Endothelial cell of umbilical vein (primary cell): ENCODE data around the gene CCL17. TPM values are rescaled to one million over a fixed set of nuclear protein-coding genes. Genes with fewer than 3 reads are reported as not detected.

ENCODE experiments used
- BruUV-seq: library from RNA; stranded (reverse); fragments of 400-500 nt; replicated peaks from 2 replicates; lab custom pipeline; 2021; lab: Mats Ljungman, UMichigan
- CTCF ChIA-PET: fragments of 300-600, 350-600 bp; sonication (Branson Sonifier 250); formaldehyde crosslinking; loops from one replicate; lab custom pipeline; 2021; ENCODE audit warnings: antibody characterized with exemption, inconsistent platforms; lab: Charles Lee
- POLR2A ChIA-PET: fragments of 300-600, 350-600 bp; sonication (Branson Sonifier 250); formaldehyde crosslinking; loops from one replicate; lab custom pipeline; 2021; ENCODE audit warnings: antibody characterized with exemption, inconsistent platforms; lab: Charles Lee
- DNase-seq: peaks from one replicate; pipeline ENCODE4 v3.0.0-alpha.2; 2011; ENCODE audit warnings: low read depth, low spot score
- FAIRE-seq: peaks from 2 replicates; lab custom pipeline; 2011; peaks lifted over from hg19 to GRCh38; lab: Jason Lieb, UNC
- H2AFZ ChIP-seq: 2 replicates; pipeline ENCODE4 v1.6.0; 2012; ENCODE audit warnings: low read depth, low read length, control low read depth, inconsistent platforms
- H3K27ac ChIP-seq: 2 replicates; pipeline ENCODE4 v1.5.1; 2011; ENCODE audit warnings: low read depth, mild to moderate bottlenecking, control low read depth, low read length, moderate library complexity; ENCODE audit not compliant: insufficient read depth
- H3K27me3 ChIP-seq, 2 experiments: 2 replicates each; pipeline versions ENCODE4 v1.6.0 to v1.6.1; 2011; ENCODE audit warnings: low read length in 2 of 2, mixed read lengths in 1 of 2; ENCODE audit not compliant: control insufficient read depth in 2 of 2, insufficient read depth in 2 of 2
- H3K36me3 ChIP-seq, 2 experiments: 2 replicates in 1 of 2; 3 replicates in 1 of 2; pipeline ENCODE4 v1.5.1; 2011; ENCODE audit warnings: low read length in 2 of 2, mild to moderate bottlenecking in 1 of 2, moderate library complexity in 1 of 2; ENCODE audit not compliant: control insufficient read depth in 2 of 2, insufficient read depth in 2 of 2; ENCODE audit errors: extremely low read depth in 1 of 2
- H3K4me1 ChIP-seq: 3 replicates; pipeline ENCODE4 v1.5.1; 2011; ENCODE audit warnings: mild to moderate bottlenecking, low read length; ENCODE audit not compliant: control insufficient read depth, insufficient read depth; ENCODE audit errors: extremely low read depth
- H3K4me2 ChIP-seq: 2 replicates; pipeline ENCODE4 v1.6.1; 2011; ENCODE audit warnings: low read length, control low read depth, mixed read lengths; ENCODE audit not compliant: insufficient read depth
- H3K4me3 ChIP-seq, 3 experiments: fragments of 200-600 bp in 1 of 3; sonication (generic), shearing (Covaris generic) in 1 of 3; replicated peaks in 1 of 3; 2 replicates each; pipeline ENCODE4 v1.5.1; 2011 to 2016; ENCODE audit warnings: control low read depth in 3 of 3, low read length in 3 of 3, mild to moderate bottlenecking in 2 of 3, inconsistent platforms in 1 of 3, low read depth in 1 of 3, moderate library complexity in 1 of 3; ENCODE audit not compliant: insufficient read depth in 1 of 3
- H3K79me2 ChIP-seq: 2 replicates; pipeline ENCODE4 v1.6.0; 2012; ENCODE audit warnings: low read length, inconsistent platforms; ENCODE audit not compliant: control insufficient read depth, insufficient read depth
- H3K9ac ChIP-seq: replicated peaks from 2 replicates; pipeline ENCODE3; 2011; ENCODE audit warnings: low read length, control low read depth; ENCODE audit not compliant: insufficient read depth; ENCODE audit errors: extremely low read depth
- H3K9me1 ChIP-seq: replicated peaks from 3 replicates; pipeline ENCODE4 v1.6.0; 2011; ENCODE audit warnings: mild to moderate bottlenecking, low read length; ENCODE audit not compliant: control insufficient read depth, insufficient read depth; ENCODE audit errors: extremely low read depth
- H3K9me3 ChIP-seq: replicated peaks from 2 replicates; pipeline ENCODE4 v1.5.1; 2012; ENCODE audit warnings: low read length, inconsistent platforms; ENCODE audit not compliant: control insufficient read depth, insufficient read depth
- H4K20me1 ChIP-seq: replicated peaks from 2 replicates; pipeline ENCODE3; 2011; ENCODE audit warnings: mild to moderate bottlenecking, low read length; ENCODE audit not compliant: control insufficient read depth, insufficient read depth; ENCODE audit errors: extremely low read depth
- CTCF ChIP-seq, 2 donors: IDR thresholded peaks; 1 replicate in 1 of 2; 2 replicates in 1 of 2; pipeline ENCODE4 v1.5.1; 2011; ENCODE audit warnings: low read length in 2 of 2, mild to moderate bottlenecking in 2 of 2, moderate library complexity in 2 of 2, control low read depth in 1 of 2, inconsistent platforms in 1 of 2, low read depth in 1 of 2; ENCODE audit not compliant: insufficient read depth in 1 of 2; ENCODE audit errors: extremely low read depth in 1 of 2
- EZH2 ChIP-seq: IDR thresholded peaks from 2 replicates; pipeline ENCODE4 v1.6.1; 2012; ENCODE audit warnings: borderline replicate concordance, low read depth, mild to moderate bottlenecking, moderate library complexity, low read length, inconsistent platforms; ENCODE audit not compliant: severe bottlenecking
- FOS ChIP-seq: IDR thresholded peaks from 2 replicates; pipeline ENCODE4 v1.6.1; 2011; ENCODE audit warnings: mild to moderate bottlenecking, low read length, moderate library complexity, borderline replicate concordance; ENCODE audit not compliant: insufficient read depth
- GATA2 ChIP-seq: IDR thresholded peaks from 2 replicates; pipeline ENCODE4 v1.7.0; 2011; ENCODE audit warnings: low read depth, mild to moderate bottlenecking, moderate library complexity, mixed read lengths, low read length; ENCODE audit not compliant: insufficient read length, insufficient read depth
- JUN ChIP-seq: IDR thresholded peaks from 2 replicates; pipeline ENCODE4 v1.6.1; 2011; ENCODE audit warnings: borderline replicate concordance, low read depth; ENCODE audit not compliant: insufficient read length, insufficient read depth
- MAX ChIP-seq: IDR thresholded peaks from 2 replicates; pipeline ENCODE4 v1.6.1; 2011; ENCODE audit not compliant: insufficient read depth, insufficient read length
- MYC ChIP-seq: IDR thresholded peaks from one replicate; pipeline ENCODE4 v1.6.1; 2011; ENCODE audit warnings: mild to moderate bottlenecking, low read depth, low read length
- POLR2A ChIP-seq: IDR thresholded peaks from 2 replicates; pipeline ENCODE4 v1.6.1; 2012; ENCODE audit warnings: low read depth, mild to moderate bottlenecking, control low read depth, low read length
- POLR2AphosphoS5 ChIP-seq: IDR thresholded peaks from 2 replicates; pipeline ENCODE4 v1.6.1; 2012; ENCODE audit warnings: low read depth, mild to moderate bottlenecking, control low read depth, low read length, moderate library complexity; ENCODE audit not compliant: insufficient read depth
- dilution Hi-C: fragments of 300-500 bp; cut with MboI; formaldehyde crosslinking; loops from one replicate; pipeline ENCODE4 v1.15.0; 2019; ENCODE audit warnings: low sequenced_read_pairs; ENCODE audit not compliant: extremely low pct_ligation_motif_present
- intact Hi-C: fragments of 100-400 bp; cut with micrococcal nuclease; formaldehyde crosslinking; loops from one replicate; pipeline ENCODE4 v1.10.0; 2022
- polyA plus RNA-seq, 4 experiments: library from polyadenylated mRNA; depleted of rRNA in 3 of 4; stranded (reverse) in 3 of 4; unstranded in 1 of 4; fragments of >200 nt; gene quantifications; 2 replicates each; pipeline versions ENCODE4 v1.2.1 to v1.2.3, GENCODE V29; 2011 to 2012; ENCODE audit warnings: missing spikeins in 1 of 4
- total RNA-seq: library from RNA; stranded (reverse); gene quantifications from 2 replicates; pipeline ENCODE4 v1.2.3, GENCODE V29; 2021

The CCL17 gene
- total and polyA plus RNA-seq, 2 donors (not counting 3 experiments of a cell fraction or from before 2014, with no cell fraction given): not detected

GRCh38 chr16:57388359-57389086, 16.0 kb upstream of the CCL17 start:
- intact Hi-C loops (no loop called here), dilution Hi-C loops (no loop called here)
- Histone ChIP-seq H3K4me1 (peaks cover 12% of the 10 kb centered on the region), H3K36me3 (no peaks in the 10 kb centered on the region), H3K9ac (no peak overlapping the region), H3K4me2 (no peak overlapping the region), H2AFZ (no peak overlapping the region), H4K20me1 (no peaks in the 10 kb centered on the region), H3K27me3 (peaks cover 0 to 4% of the 10 kb centered on the region in 2 experiments), H3K9me3 (no peaks in the 10 kb centered on the region), H3K4me3 (no peak overlapping the region), H3K79me2 (no peaks in the 10 kb centered on the region), H3K9me1 (no peaks in the 10 kb centered on the region), H3K27ac (no peak overlapping the region)
- DNase-seq (peak; percentile 35), FAIRE-seq (peak; percentile 79)
- ChIA-PET POLR2A (no interaction called here), CTCF (interaction anchor here (2.0 kb wide), 1 partner anchor 28 kb away, joined by 5 read pairs; no protein-coding TSS in a partner anchor)
- no TSS peak for BruUV-seq
- TF ChIP-seq POLR2A (no peak), EZH2 (no peak), POLR2AphosphoS5 (no peak), MYC (no peak), MAX (no peak), FOS (no peak), CTCF (IDR thresholded peaks at IDR 0.05; ENCODE audit: extremely low read depth in 1 of 2, insufficient read depth in 1 of 2, low read depth in 1 of 2, low read length in 2 of 2) (no peak), GATA2 (no peak), JUN (no peak)
